ENCODE data around the gene CA10. TPM values are rescaled to one million over a fixed set of nuclear protein-coding genes. Genes with fewer than 3 reads are reported as not detected.

Gene CA10
- total RNA-seq, 2 experiments from 2014 or later, result not detected

DNA sequence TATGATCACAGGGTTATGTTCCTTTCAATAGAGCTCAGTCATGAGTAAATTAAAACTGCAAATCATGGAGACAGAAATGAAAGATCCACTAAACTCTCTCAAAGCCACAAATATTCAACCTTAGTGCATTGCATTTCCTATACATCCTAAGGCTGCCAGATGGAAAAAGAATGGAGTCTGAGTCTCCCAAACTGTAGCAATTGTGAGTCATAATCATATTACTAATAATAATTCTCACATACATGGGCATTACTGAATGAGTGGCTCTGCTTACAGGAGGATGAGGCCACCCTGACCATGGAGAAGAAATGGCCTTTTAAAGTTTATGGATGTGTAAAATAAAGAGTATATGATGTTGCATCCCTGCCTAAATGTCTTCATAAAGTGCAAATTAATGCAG is 3.2 kb downstream of the CA10 start:
- ChIA-PET POLR2A (no interaction called here), CTCF (no interaction called here)
- Histone ChIP-seq H3K27me3 (ENCODE audit: control insufficient read depth in 1 of 2, insufficient read depth in 2 of 2, low read length in 2 of 2) (peaks cover 32 to 57% of the 10 kb centered on the region in 2 experiments), H3K4me3 (ENCODE audit: low read length) (no peak overlapping the region), H3K36me3 (ENCODE audit: insufficient read depth, low read length) (no peaks in the 10 kb centered on the region), H3K27ac (ENCODE audit: low read depth in 1 of 2, low read length in 2 of 2) (no peak overlapping the region), H3K4me1 (ENCODE audit: insufficient read depth, low read length) (peaks cover 2% of the 10 kb centered on the region), H3K9me3 (ENCODE audit: control insufficient read depth in 1 of 2, insufficient read depth in 1 of 2, low read length in 2 of 2) (peaks cover 0 to 32% of the 10 kb centered on the region in 2 experiments)
- DNase-seq (no peak), ATAC-seq (ENCODE audit: poor library complexity) (no peak)
- no peaks in the 10 kb centered on the region for H3K4me1 Mint-ChIP-seq (ENCODE audit: low read depth)
- TF ChIP-seq, protein P1, sequence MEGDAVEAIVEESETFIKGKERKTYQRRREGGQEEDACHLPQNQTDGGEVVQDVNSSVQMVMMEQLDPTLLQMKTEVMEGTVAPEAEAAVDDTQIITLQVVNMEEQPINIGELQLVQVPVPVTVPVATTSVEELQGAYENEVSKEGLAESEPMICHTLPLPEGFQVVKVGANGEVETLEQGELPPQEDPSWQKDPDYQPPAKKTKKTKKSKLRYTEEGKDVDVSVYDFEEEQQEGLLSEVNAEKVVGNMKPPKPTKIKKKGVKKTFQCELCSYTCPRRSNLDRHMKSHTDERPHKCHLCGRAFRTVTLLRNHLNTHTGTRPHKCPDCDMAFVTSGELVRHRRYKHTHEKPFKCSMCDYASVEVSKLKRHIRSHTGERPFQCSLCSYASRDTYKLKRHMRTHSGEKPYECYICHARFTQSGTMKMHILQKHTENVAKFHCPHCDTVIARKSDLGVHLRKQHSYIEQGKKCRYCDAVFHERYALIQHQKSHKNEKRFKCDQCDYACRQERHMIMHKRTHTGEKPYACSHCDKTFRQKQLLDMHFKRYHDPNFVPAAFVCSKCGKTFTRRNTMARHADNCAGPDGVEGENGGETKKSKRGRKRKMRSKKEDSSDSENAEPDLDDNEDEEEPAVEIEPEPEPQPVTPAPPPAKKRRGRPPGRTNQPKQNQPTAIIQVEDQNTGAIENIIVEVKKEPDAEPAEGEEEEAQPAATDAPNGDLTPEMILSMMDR (IDR thresholded peaks at IDR 0.05), result no peak
- H3K27ac Mint-ChIP-seq, result no peak overlapping the region
- H3K27me3 Mint-ChIP-seq, result peaks cover 53% of the 10 kb centered on the region
- peaks cover 4% of the 10 kb centered on the region for H3K9me3 Mint-ChIP-seq
- no peaks in the 10 kb centered on the region for H3K36me3 Mint-ChIP-seq (ENCODE audit: low read depth)
- intact Hi-C loops (cut with DNase I, micrococcal nuclease), result no loop called here
- no peak overlapping the region for H3K4me3 Mint-ChIP-seq

DNA sequence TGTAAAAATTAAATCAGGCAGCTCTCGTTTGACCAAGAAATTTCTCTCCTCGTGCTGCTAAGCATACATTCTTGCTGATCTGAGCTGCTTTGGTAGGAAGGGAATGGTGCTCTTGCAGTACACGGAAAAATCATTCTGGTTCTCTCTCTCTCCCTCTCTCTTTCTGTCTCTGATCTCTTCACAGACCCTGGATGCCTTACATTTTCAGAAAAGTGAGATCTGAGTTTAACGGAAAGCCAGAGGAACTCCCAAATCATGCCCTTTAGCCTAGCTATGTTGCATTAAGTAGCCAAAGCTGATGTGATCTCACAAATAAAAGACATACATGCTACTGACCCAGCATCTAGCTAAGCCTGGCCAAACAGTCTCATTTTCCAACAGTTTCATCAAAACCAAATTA is 4.0 kb downstream of the CA10 start:
- TF ChIP-seq, protein P1 (IDR thresholded peaks at IDR 0.05), result no peak
- no peak overlapping the region for H3K27ac Mint-ChIP-seq
- H3K9me3 Mint-ChIP-seq, result no peaks in the 10 kb centered on the region
- ChIA-PET POLR2A (no interaction called here), CTCF (no interaction called here)
- no peak overlapping the region for H3K27ac ChIP-seq (ENCODE audit: low read depth in 1 of 2, low read length in 2 of 2)
- intact Hi-C loops (cut with DNase I, micrococcal nuclease), result no loop called here
- no peaks in the 10 kb centered on the region for H3K36me3 Mint-ChIP-seq (ENCODE audit: low read depth)
- H3K4me1 Mint-ChIP-seq (ENCODE audit: low read depth), result no peaks in the 10 kb centered on the region
- peaks cover 27 to 49% of the 10 kb centered on the region in 2 experiments for H3K27me3 ChIP-seq (ENCODE audit: control insufficient read depth in 1 of 2, insufficient read depth in 2 of 2, low read length in 2 of 2)
- H3K4me3 ChIP-seq (ENCODE audit: low read length), result no peak overlapping the region
- H3K4me3 Mint-ChIP-seq, result no peak overlapping the region
- H3K27me3 Mint-ChIP-seq, result peaks cover 45% of the 10 kb centered on the region
- ATAC-seq (ENCODE audit: poor library complexity), result no peak
- DNase-seq, result no peak
- peaks cover 2% of the 10 kb centered on the region for H3K4me1 ChIP-seq (ENCODE audit: insufficient read depth, low read length)
- H3K36me3 ChIP-seq (ENCODE audit: insufficient read depth, low read length), result no peaks in the 10 kb centered on the region
- H3K9me3 ChIP-seq (ENCODE audit: control insufficient read depth in 1 of 2, insufficient read depth in 1 of 2, low read length in 2 of 2), result peaks cover 0 to 24% of the 10 kb centered on the region in 2 experiments

DNA sequence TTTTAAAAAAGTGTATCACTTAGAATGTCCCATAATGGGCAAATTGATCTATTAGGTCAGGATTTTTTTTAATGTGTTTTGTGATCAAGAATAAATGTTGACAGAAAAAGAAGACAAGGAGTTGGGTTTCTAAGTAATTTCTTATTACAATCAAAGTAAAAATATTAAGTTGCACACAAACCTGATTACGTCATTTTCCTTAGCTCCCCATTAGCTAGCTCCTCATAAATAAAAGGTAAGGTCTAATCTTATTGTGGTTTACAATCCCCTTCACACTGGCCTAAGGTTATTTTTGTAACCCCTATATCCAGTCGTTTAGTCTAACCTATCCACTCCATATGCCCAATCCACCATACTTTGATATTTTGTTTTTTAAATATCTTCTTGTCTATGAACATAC is 7.6 kb downstream of the CA10 start:
- H3K36me3 ChIP-seq (ENCODE audit: insufficient read depth, low read length), result no peaks in the 10 kb centered on the region
- Mint-ChIP-seq H3K4me1 (ENCODE audit: low read depth) (no peaks in the 10 kb centered on the region), H3K27ac (no peak overlapping the region), H3K27me3 (peaks cover 17% of the 10 kb centered on the region), H3K36me3 (ENCODE audit: low read depth) (no peaks in the 10 kb centered on the region), H3K4me3 (no peak overlapping the region), H3K9me3 (no peaks in the 10 kb centered on the region)
- DNase-seq (no peak), ATAC-seq (ENCODE audit: poor library complexity) (no peak)
- H3K4me1 ChIP-seq (ENCODE audit: insufficient read depth, low read length), result no peaks in the 10 kb centered on the region
- H3K4me3 ChIP-seq (ENCODE audit: low read length), result no peak overlapping the region
- H3K27me3 ChIP-seq (ENCODE audit: control insufficient read depth in 1 of 2, insufficient read depth in 2 of 2, low read length in 2 of 2), result peaks cover 0 to 15% of the 10 kb centered on the region in 2 experiments
- CTCF ChIA-PET, result no interaction called here
- TF ChIP-seq, protein P1 (IDR thresholded peaks at IDR 0.05), result no peak
- POLR2A ChIA-PET, result no interaction called here
- H3K9me3 ChIP-seq (ENCODE audit: control insufficient read depth in 1 of 2, insufficient read depth in 1 of 2, low read length in 2 of 2), result no peaks in the 10 kb centered on the region
- no peak overlapping the region for H3K27ac ChIP-seq (ENCODE audit: low read depth in 1 of 2, low read length in 2 of 2)
- intact Hi-C loops (cut with DNase I, micrococcal nuclease), result no loop called here
